IPS-11a (cell line): ENCODE results near the gene TAOK2.
"Not testable (repeated sequence)": the region's sequence is repeated elsewhere in the genome, so short reads cannot be mapped to it uniquely, and the experiment has no call there.

Source experiments
- H3K4me3 ChIP-seq: one replicate; pipeline ENCODE4 v1.5.1; 2013; ENCODE audit warnings: low read depth, low read length, control low read depth

TAOK2 gene

GRCh38 chr16:29973384-29974246, at the start of gene TAOK2:
Gene TAOK2, plus strand, starts transcription at chr16:29973868. Its CDS starts 3,905 bp downstream, at chr16:29977773.
- peak within 1 kb of the TSS; percentile 85 for H3K4me3 ChIP-seq

DNA sequence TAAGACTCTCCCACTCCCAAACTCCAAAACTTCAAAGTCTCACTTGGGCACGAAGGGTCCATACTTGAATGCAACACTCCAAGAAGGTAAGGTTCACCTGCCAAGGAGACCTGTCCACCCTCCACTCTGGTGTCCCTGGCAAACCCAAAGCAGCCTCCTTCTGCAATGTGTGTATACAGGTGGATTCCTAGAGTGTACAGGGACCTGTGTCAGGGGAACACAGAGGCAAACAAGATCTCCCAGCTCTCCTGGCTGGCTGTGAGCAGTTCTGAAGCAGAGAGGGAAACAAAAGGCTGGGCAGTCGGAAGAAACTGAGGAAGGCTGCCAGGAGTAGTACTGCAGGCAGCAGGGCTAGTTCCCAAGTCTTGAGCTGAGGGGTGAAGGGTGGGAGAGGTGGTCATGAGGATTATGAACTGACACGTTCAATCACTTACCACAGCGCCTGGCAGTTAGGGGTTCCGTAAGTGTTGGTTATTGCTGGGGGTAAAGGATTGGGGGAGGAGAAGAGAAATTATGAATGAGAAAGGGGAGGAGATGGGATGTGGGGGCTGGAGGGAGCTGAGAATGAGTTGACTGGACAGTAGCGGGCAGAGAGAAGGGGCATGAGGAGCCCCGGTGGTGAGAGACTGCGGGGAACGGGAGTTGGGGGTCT, 48.4 kb upstream of the TAOK2 start:
- H3K4me3 ChIP-seq = peak overlapping the region; percentile 87

DNA sequence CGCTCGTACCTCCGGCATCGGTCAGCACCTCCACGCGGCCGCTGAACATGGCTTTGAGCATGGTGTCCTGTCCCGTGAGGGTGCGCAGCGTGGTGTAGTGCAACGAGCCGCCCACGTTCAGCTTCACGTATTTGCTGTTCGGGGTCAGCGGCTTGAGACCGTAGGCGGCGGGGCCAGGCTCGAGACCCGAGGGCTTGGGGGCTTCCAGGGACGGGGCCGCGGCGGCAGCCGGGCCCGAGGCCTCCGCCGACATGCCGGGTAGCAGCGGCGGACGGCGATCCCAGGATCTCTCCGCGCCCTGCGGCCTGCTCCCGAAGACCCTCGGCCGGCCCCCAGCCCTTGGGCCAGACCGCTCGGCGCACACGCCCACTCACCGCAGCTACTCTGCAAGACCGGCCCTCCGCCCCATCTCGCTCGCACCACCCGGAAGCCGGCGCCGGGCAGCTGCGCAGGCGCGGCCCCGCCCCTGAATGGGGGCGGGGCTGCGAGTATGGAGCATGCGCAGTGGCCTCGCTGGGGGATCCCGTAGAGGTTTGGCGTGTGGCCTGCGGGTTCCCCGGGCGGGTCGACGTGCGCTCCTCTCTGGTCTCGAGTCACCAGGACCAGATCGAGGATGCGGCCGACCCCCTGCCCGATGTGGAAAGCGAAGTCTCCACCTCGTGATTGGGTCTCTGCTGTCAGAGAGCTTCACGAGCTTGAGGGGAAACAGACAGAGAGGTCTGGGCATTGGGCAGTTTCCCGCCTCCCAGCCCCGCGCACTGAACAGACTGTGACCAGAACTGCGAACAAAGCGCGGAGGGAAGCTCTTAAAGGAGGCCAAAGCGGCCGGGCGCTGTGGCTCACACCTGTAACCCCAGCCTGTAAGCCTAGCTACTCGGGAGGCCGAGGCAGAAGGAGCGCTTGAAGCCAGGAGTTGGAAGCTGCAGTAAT, 47.6 kb upstream of the TAOK2 start, which contains the start of gene KCTD13:
TSS of gene KCTD13 (minus strand) at position 446 of the 930 bp plus-strand sequence. CDS start at position 253, 193 bp downstream.
- H3K4me3 ChIP-seq = peak within 1 kb of the TSS; percentile 87

DNA sequence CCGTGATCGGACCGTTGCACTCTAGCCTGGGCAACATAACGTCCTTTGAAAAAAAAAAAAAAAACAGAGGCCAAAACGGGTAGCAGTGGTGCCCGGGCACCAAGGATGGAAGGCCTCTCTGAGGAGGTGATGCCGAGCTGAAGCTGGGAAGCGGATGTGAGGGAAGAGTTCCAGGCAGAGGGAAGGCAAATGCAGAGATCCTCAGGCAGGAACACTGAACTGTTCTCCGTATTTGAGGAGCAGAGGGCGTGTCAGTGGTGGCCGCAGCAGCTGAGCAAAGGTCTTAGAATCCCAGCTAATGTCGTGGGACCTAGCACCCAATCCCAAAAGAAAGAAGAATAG, 47.0 kb upstream of the TAOK2 start:
- peak overlapping the region; percentile 87 for H3K4me3 ChIP-seq

DNA sequence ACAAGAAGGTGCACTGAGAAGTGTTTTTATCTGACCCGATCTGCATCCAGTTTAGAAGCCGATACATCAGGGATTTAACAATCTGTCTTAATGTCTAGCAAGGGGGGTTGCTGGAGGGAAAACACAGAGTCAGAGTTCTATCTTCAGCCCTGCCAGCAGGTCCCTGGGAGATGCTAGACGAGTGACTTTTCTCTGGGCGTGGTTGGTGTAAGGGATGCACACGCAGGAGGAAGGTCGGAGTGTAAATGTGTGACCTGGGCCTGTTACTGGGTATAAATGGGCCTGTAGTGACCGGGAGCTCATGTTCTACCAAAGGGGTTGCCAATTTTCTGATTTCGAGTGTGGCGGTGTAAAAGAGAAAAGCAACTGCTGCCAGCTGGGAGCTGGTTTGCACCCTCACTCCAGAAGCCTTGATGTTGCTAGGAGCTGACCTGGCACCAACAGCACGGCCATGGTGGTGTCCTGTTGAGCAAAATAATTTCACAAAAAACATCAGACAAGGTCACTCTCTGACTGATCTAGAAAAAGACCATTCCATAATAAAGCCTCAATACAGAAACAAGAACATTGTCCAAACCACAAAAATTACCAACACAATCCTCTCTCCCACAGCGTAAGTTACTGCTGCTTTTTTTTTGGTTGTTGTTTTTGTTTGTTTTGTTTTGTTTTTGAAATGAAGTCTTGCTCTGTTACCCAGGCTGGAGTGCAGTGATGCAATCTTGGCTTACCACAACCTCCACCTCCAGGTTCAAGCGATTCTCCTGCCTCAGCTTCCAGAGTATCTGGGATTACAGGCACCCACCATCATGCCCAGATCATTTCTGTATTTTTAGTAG, 46.4 kb upstream of the TAOK2 start:
- H3K4me3 ChIP-seq = no peak overlapping the region

DNA sequence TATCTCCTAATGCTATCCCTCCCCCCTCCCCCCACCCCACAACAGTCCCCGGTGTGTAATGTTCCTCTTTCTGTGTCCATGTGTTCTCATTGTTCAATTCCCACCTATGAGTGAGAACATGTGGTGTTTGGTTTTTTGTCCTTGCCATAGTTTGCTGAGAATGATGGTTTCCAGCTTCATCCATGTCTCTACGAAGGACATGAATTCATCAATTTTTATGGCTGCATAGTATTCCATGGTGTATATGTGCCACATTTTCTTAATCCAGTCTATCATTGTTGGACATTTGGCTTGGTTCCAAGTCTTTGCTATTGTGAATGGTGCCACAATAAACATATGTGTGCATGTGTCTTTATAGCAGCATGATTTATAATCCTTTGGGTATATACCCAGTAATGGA, 41.9 kb upstream of the TAOK2 start:
- H3K4me3 ChIP-seq = not testable (repeated sequence)

- H3K4me3 ChIP-seq = no peak overlapping the region
Observed at GRCh38 chr16:29940656-29941055, 33.0 kb upstream of the TAOK2 start.

GRCh38 chr16:29943846-29944799, 29.5 kb upstream of the TAOK2 start:
- no peak overlapping the region for H3K4me3 ChIP-seq

GRCh38 chr16:29947897-29948296, 25.8 kb upstream of the TAOK2 start:
- no peak overlapping the region for H3K4me3 ChIP-seq

- no peak overlapping the region for H3K4me3 ChIP-seq
Observed at GRCh38 chr16:29950806-29951461, 22.7 kb upstream of the TAOK2 start.

- no peak overlapping the region for H3K4me3 ChIP-seq
Observed at GRCh38 chr16:29951625-29952365, 21.9 kb upstream of the TAOK2 start.

GRCh38 chr16:29958756-29959155, 14.9 kb upstream of the TAOK2 start:
- H3K4me3 ChIP-seq = no peak overlapping the region

DNA sequence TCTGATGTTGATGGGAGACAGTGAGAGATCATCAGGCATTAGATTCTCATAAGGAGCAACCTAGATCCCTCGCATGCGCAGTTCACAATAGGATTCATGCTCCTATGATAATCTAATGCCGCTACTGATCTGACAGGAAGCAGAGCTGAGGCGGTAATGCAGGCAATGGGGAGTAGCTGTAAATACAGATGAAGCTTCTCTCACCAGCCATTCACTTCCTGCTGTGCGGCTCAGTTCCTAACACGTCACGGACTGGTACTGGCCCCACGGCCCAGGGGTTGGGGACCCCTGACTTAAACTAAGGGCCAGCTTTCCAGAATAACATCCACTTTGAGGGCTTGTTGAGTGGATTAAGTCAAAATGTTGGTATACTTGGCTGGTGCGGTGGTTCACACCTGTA, 14.4 kb upstream of the TAOK2 start:
- no peak overlapping the region for H3K4me3 ChIP-seq

- H3K4me3 ChIP-seq = not testable (repeated sequence)
Observed at GRCh38 chr16:29959821-29960220, 13.8 kb upstream of the TAOK2 start.

- peak overlapping the region; percentile 55 for H3K4me3 ChIP-seq
Observed at GRCh38 chr16:29961127-29961478, 12.6 kb upstream of the TAOK2 start.

GRCh38 chr16:29961479-29962343, 12.0 kb upstream of the TAOK2 start, which contains the start of gene TMEM219:
Gene TMEM219, plus strand, starts transcription at chr16:29962079. Its CDS starts 1,065 bp downstream, at chr16:29963144.
- peak within 1 kb of the TSS; percentile 55 for H3K4me3 ChIP-seq
